ENCODE measurements around the gene IFNGR2. TPM values are rescaled to one million over a fixed set of nuclear protein-coding genes. Genes with fewer than 3 reads are reported as not detected.
A peak's percentile ranks its signal among the peaks of the same experiment; 100 is the strongest.

IFNGR2 gene
- total and polyA plus RNA-seq, 2 of the 8 experiments (the other 6 are each of a cell fraction or from before 2014, with no cell fraction given): 36.0 to 46.4 TPM

- no peak overlapping the region for H3K4me2 ChIP-seq (ENCODE audit: insufficient read depth in 1 of 2, low read depth in 2 of 2, low read length in 2 of 2)
- no peak overlapping the region for H2BK20ac ChIP-seq (ENCODE audit: low read length)
- peak overlapping the region; percentile 13; the same call in 1 of the 2 replicates for H2AFZ ChIP-seq (ENCODE audit: low read length)
- POLR2A ChIA-PET (ENCODE audit: partially characterized antibody): interaction anchor here (1.1 to 2.0 kb wide), 3 partner anchors 19 to 60 kb away, joined by 3 to 9 read pairs (median 4); partner anchors contain the start of gene IFNAR1
- H3K23ac ChIP-seq (ENCODE audit: insufficient read length): no peak overlapping the region
- no peaks in the 10 kb centered on the region for H4K20me1 ChIP-seq (replicated peaks in 1 of 2; ENCODE audit: control insufficient read depth in 1 of 2, insufficient read depth in 2 of 2, low read length in 2 of 2)
- H3K18ac ChIP-seq (ENCODE audit: extremely low read depth, low read length): no peak overlapping the region
- 91% methylated on average over 17 of the region's 17 CpGs; no CpG with 5 or more reads in 1 of the 2 experiments for WGBS, 2 experiments (ENCODE audit: extremely low coverage in 1 of 2, insufficient coverage in 1 of 2, insufficient read length in 1 of 2, insufficient replicate concordance in 2 of 2, low coverage in 1 of 2, low lambda C conversion rate in 2 of 2, missing lambda C conversion rate in 1 of 2)
- H3K56ac ChIP-seq (replicated peaks; ENCODE audit: insufficient read length, low read depth, low read length): no peak overlapping the region
- H3K23me2 ChIP-seq (ENCODE audit: low read depth, low read length): no peaks in the 10 kb centered on the region
- H3K4me1 ChIP-seq (replicated peaks in 1 of 4; ENCODE audit: control insufficient read depth in 3 of 4, insufficient read depth in 4 of 4, low read length in 3 of 4): peaks cover 0 to 5% (median 3%) of the 10 kb centered on the region in 4 experiments; a peak in 2 of 7 replicates
- no peaks in the 10 kb centered on the region for H3K27me3 ChIP-seq (replicated peaks in 1 of 4; ENCODE audit: control insufficient read depth in 3 of 4, extremely low read depth in 1 of 4, insufficient read depth in 3 of 4, low read length in 3 of 4)
- no peak overlapping the region for H2BK120ac ChIP-seq (replicated peaks; ENCODE audit: low read depth, low read length)
- DNase-seq (ENCODE audit: low read depth in 1 of 2, low spot score in 2 of 2) (no peak), FAIRE-seq (no peak)
- H2BK15ac ChIP-seq (ENCODE audit: low read length): no peak overlapping the region
- no peaks in the 10 kb centered on the region for H3K36me3 ChIP-seq (ENCODE audit: control insufficient read depth in 2 of 4, insufficient read depth in 4 of 4, low read length in 3 of 4)
- H3K79me2 ChIP-seq (ENCODE audit: control insufficient read depth in 1 of 2, insufficient read depth in 2 of 2, low read length in 2 of 2): no peaks in the 10 kb centered on the region
- H4K91ac ChIP-seq (replicated peaks; ENCODE audit: insufficient read length, low read length): no peak overlapping the region
- no peak overlapping the region for H4K5ac ChIP-seq (ENCODE audit: insufficient read length, low read depth, low read length)
- no peak overlapping the region; the same call in 1 of the 2 replicates for H2BK12ac ChIP-seq (ENCODE audit: low read depth, low read length)
- H3K14ac ChIP-seq (ENCODE audit: insufficient read length): no peak overlapping the region
- peak overlapping the region; percentile 43; the same call in 1 of the 2 replicates for H4K8ac ChIP-seq (ENCODE audit: extremely low read depth, insufficient read depth, low read length)
- H3K4me3 ChIP-seq (ENCODE audit: extremely low read depth in 1 of 4, insufficient read depth in 2 of 4, low read depth in 3 of 4, low read length in 4 of 4): no peak overlapping the region
- CTCF ChIA-PET (ENCODE audit: partially characterized antibody): interaction anchor here (0.7 to 5.2 kb wide), 19 partner anchors 9 to 500 kb away, joined by 3 to 35 read pairs (median 3); partner anchors contain the start of gene IFNAR1
- no peak overlapping the region for H2AK5ac ChIP-seq (ENCODE audit: low read depth, low read length)
- no peak overlapping the region for H3K27ac ChIP-seq (ENCODE audit: low read depth, low read length)
- H3K79me1 ChIP-seq (ENCODE audit: low read depth, low read length): no peaks in the 10 kb centered on the region
- H3K9me3 ChIP-seq (ENCODE audit: insufficient read depth in 2 of 2, low read depth in 1 of 2, low read length in 1 of 2): no peaks in the 10 kb centered on the region
- no peak overlapping the region for H2BK5ac ChIP-seq (ENCODE audit: low read depth, low read length)
- no peak overlapping the region for H3K9ac ChIP-seq (replicated peaks in 1 of 4; ENCODE audit: extremely low read depth in 1 of 4, low read depth in 3 of 4, low read length in 3 of 4)
- H3K4ac ChIP-seq (replicated peaks; ENCODE audit: insufficient read length, low read depth, low read length): no peak overlapping the region
Measured at GRCh38 chr21:33384841-33385331, 18.3 kb upstream of the IFNGR2 start.
